Fibroblast of mammary gland (primary cell): ENCODE measurements around the gene PSMD7.

Source experiments
- DNase-seq: peaks from one replicate; pipeline ENCODE4 v3.0.0-alpha.2; 2010; ENCODE audit warnings: low read depth
- H3K4me3 ChIP-seq: 2 replicates; pipeline ENCODE4 v1.5.1; 2011; ENCODE audit warnings: low read depth, mild to moderate bottlenecking, low read length, moderate library complexity; ENCODE audit not compliant: control insufficient read depth
- CTCF ChIP-seq: conservative IDR thresholded peaks from 2 replicates; pipeline ENCODE4 v1.5.1; 2011; ENCODE audit warnings: low read depth, low read length, inconsistent platforms; ENCODE audit not compliant: control insufficient read depth, insufficient read depth

The PSMD7 gene

DNA sequence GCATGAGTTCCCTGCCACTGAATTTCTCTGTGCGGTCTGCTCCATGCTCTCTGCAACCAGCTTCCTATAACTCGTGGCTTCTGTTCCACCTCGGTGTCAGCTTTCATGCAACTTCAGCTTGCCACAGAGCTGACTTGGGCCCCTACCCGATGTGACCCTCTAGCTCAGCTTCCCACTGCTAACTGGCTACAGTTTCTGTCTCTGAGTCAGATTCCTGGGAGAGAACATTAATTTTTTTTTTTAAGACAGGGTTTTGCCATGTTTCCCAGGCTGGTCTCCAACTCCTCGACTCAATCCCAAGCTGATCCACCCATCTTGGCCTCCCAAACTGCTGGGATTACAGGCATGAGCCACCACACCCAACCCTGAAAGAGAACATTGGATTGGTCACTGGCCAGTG is 35.5 kb upstream of the PSMD7 start:
- H3K4me3 ChIP-seq, result no peak overlapping the region
- peak; percentile 26 for DNase-seq
- no peak for TF ChIP-seq CTCF

GRCh38 chr16:74264811-74265210 is 31.8 kb upstream of the PSMD7 start:
- DNase-seq, result no peak
- H3K4me3 ChIP-seq, result no peak overlapping the region
- TF ChIP-seq CTCF, result no peak

DNA sequence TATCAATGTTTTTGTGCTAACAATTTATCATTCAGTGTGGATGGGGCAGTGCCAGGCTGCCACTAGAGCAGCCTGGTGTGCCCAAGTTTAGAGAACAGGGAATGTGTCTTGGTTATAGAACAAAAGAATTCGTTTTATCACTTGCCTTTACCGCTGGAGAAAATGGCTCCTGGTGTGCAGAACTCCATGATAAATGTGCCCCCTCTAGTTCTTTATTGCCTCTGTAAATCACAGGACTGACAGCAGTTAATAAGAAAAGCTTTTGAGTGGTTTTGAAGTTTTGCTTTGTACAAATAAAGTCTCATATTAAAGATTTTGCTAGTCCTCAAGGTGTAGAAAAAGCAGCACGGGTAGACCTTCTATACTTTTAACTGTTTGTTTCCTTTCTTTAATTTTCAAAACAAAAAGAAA is 28.2 kb upstream of the PSMD7 start:
- no peak for DNase-seq
- H3K4me3 ChIP-seq, result no peak overlapping the region
- no peak for TF ChIP-seq CTCF

- TF ChIP-seq CTCF, result no peak
- H3K4me3 ChIP-seq, result no peak overlapping the region
- peak; percentile 8 for DNase-seq
These were observed 24.7 kb upstream of the PSMD7 start for GRCh38 chr16:74271872-74272271.

DNA sequence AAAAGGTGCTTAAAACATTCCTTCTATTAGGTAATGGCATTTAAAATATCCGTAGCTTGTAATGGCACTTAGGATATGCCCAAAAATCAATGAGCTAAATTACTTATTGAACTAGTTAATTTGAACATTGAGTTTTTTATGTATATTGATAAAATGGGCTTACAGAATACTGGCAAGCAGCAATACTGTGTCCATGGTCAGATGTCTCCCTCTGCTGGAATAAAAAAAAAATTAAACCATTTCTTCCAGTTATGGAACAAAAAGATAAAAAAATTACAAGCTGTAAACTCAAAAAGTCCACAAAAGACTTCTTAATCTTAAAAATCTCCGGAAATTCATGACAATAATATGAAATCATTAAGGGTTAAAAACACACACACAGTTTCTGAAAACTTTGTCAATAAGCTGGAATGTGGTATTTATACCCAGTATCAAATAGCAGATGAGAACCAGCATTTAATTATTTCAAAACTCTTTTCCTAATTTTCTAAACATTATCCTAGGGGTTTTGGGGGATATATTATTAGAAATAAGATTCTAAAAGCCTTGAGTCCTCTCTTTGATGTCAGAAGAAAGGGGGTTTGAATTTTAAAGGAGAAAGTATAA is 21.5 kb upstream of the PSMD7 start:
- peak; percentile 53 for TF ChIP-seq CTCF
- no peak overlapping the region for H3K4me3 ChIP-seq
- peak; percentile 42 for DNase-seq

GRCh38 chr16:74275711-74276110 is 20.9 kb upstream of the PSMD7 start:
- TF ChIP-seq CTCF, result no peak
- H3K4me3 ChIP-seq, result no peak overlapping the region
- DNase-seq, result no peak

- no peak for DNase-seq
- H3K4me3 ChIP-seq, result no peak overlapping the region
- TF ChIP-seq CTCF, result no peak
These were observed 18.6 kb upstream of the PSMD7 start for GRCh38 chr16:74277974-74278373.
